Neural cell (in vitro differentiated cells): ENCODE data around the gene ZDHHC1. TPM values are rescaled to one million over a fixed set of nuclear protein-coding genes. Genes with fewer than 3 reads are reported as not detected.

Source experiments
- H2AFZ ChIP-seq: fragments of 200-600, 300-800 bp; sonication (generic), shearing (Covaris generic); 2 replicates; pipeline ENCODE4 v1.6.0; 2014; ENCODE audit warnings: low read depth, mild to moderate bottlenecking, antibody characterized with exemption, low read length, moderate library complexity
- H3F3A ChIP-seq: fragments of 200-600 bp; shearing (Covaris generic); 2 replicates; pipeline ENCODE4 v1.6.1; 2016; ENCODE audit warnings: mild to moderate bottlenecking, moderate library complexity, mixed read lengths, antibody characterized with exemption, low read length; ENCODE audit not compliant: insufficient read depth, poor library complexity, severe bottlenecking
- H3K27ac ChIP-seq: fragments of 200-600, 300-800 bp; sonication (generic), shearing (Covaris generic); 2 replicates; pipeline ENCODE4 v1.5.1; 2014; ENCODE audit warnings: mild to moderate bottlenecking, low read length, moderate library complexity
- H3K27me3 ChIP-seq: fragments of 300-800, 200-600 bp; sonication (generic), shearing (Covaris generic); 2 replicates; pipeline ENCODE4 v1.6.0; 2014; ENCODE audit warnings: mild to moderate bottlenecking, low read depth, low read length, moderate library complexity; ENCODE audit not compliant: insufficient read depth
- H3K36me3 ChIP-seq: fragments of 300-800, 200-600 bp; sonication (generic), shearing (Covaris generic); 2 replicates; pipeline ENCODE4 v1.5.1; 2014; ENCODE audit warnings: mild to moderate bottlenecking, antibody characterized with exemption, low read length, moderate library complexity; ENCODE audit not compliant: insufficient read depth
- H3K4me2 ChIP-seq: fragments of 300-800, 200-600 bp; sonication (generic), shearing (Covaris generic); 2 replicates; pipeline ENCODE4 v1.6.0; 2014; ENCODE audit warnings: mild to moderate bottlenecking, low read length
- H3K4me3 ChIP-seq: fragments of 300-800, 200-600 bp; sonication (generic), shearing (Covaris generic); 2 replicates; pipeline ENCODE4 v1.5.1; 2014; ENCODE audit warnings: mild to moderate bottlenecking, low read length, moderate library complexity
- H3K79me2 ChIP-seq: fragments of 200-600 bp; shearing (Covaris generic); replicated peaks from 2 replicates; pipeline ENCODE4 v1.6.0; 2014; ENCODE audit warnings: mild to moderate bottlenecking, low read length, moderate library complexity; ENCODE audit not compliant: insufficient read depth
- H3K9ac ChIP-seq: fragments of 300-800, 200-600 bp; sonication (generic), shearing (Covaris generic); 2 replicates; pipeline ENCODE4 v1.6.1; 2016; ENCODE audit warnings: mild to moderate bottlenecking, low read length, mixed read lengths
- H3K9me2 ChIP-seq: fragments of 200-600 bp; shearing (Covaris generic); 2 replicates; pipeline ENCODE4 v1.6.1; 2016; ENCODE audit warnings: mild to moderate bottlenecking, low read length, mixed read lengths; ENCODE audit not compliant: insufficient read depth
- H3K9me3 ChIP-seq: fragments of 200-600, 300-800 bp; sonication (generic), shearing (Covaris generic); 2 replicates; pipeline ENCODE4 v1.6.1; 2016; ENCODE audit warnings: mild to moderate bottlenecking, mixed run types, low read length, moderate library complexity, mixed read lengths
- H4K20me1 ChIP-seq: fragments of 200-600 bp; shearing (Covaris generic); 2 replicates; pipeline ENCODE4 v1.6.1; 2016; ENCODE audit warnings: mild to moderate bottlenecking, mixed run types; ENCODE audit not compliant: insufficient read depth
- EP300 ChIP-seq: fragments of 450-650 bp; conservative IDR thresholded peaks from 2 replicates; pipeline ENCODE4 v1.6.1; 2014; ENCODE audit warnings: antibody characterized with exemption, mild to moderate bottlenecking, moderate library complexity; ENCODE audit not compliant: poor library complexity, severe bottlenecking
- EZH2 ChIP-seq: fragments of 200-600, 300-800 bp; shearing (Covaris generic), sonication (generic); IDR thresholded peaks from 2 replicates; pipeline ENCODE4 v1.6.1; 2014; ENCODE audit warnings: antibody characterized with exemption, low read length, borderline replicate concordance, mild to moderate bottlenecking; ENCODE audit not compliant: insufficient read depth, poor library complexity, severe bottlenecking
- MXI1 ChIP-seq: fragments of 450-650 bp; conservative IDR thresholded peaks from 2 replicates; pipeline ENCODE4 v1.6.1; 2014; ENCODE audit warnings: antibody characterized with exemption, mild to moderate bottlenecking; ENCODE audit not compliant: poor library complexity, severe bottlenecking
- POLR2AphosphoS5 ChIP-seq: IDR thresholded peaks from 2 replicates; pipeline ENCODE4 v1.6.1; 2012
- RAD21 ChIP-seq: fragments of 450-650 bp; conservative IDR thresholded peaks from 2 replicates; pipeline ENCODE4 v1.6.1; 2014; ENCODE audit warnings: antibody characterized with exemption, mild to moderate bottlenecking, moderate library complexity
- SMC3 ChIP-seq: fragments of 450-650 bp; conservative IDR thresholded peaks from 2 replicates; pipeline ENCODE4 v1.6.1; 2014; ENCODE audit warnings: antibody characterized with exemption, mild to moderate bottlenecking, moderate library complexity; ENCODE audit not compliant: poor library complexity
- TAF1 ChIP-seq: IDR thresholded peaks from 2 replicates; pipeline ENCODE4 v1.6.1; 2012; ENCODE audit warnings: low read depth
- polyA plus RNA-seq: library from polyadenylated mRNA; depleted of rRNA; stranded (reverse); fragments of >200 nt; gene quantifications from 2 replicates; pipeline ENCODE4 v1.2.3, GENCODE V29; 2014
- TF ChIP-seq, protein P1 (sequence below): fragments of 450-650 bp; IDR thresholded peaks from 2 replicates; pipeline ENCODE4 v1.5.1; 2014; ENCODE audit warnings: antibody characterized with exemption, mild to moderate bottlenecking, moderate library complexity; ENCODE audit not compliant: poor library complexity, severe bottlenecking
- TF ChIP-seq, protein P2 (sequence below): IDR thresholded peaks from 2 replicates; pipeline ENCODE4 v1.6.1; 2012; ENCODE audit warnings: borderline replicate concordance

ZDHHC1 gene
- polyA plus RNA-seq, 1 donor from 2014 or later: 1.7 TPM

DNA sequence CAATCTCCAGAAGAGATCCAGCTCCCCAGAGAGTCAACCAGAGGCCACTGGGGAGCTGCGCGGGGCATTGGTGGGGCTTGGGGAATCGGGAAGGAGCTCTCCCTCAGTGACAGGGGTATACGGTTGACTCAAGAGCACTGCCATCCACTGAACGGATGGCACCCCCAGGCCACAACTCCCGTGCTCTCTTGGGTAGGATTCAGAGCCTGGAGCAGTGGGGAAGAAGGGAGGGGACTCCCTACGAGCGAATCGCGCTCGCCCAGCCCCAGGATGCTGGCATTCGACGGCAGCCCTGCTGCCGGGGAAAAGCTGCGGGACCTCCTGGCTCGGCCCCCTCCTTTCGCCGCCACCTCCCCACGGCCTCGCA is 22.5 kb downstream of the ZDHHC1 start:
- no peaks in the 10 kb centered on the region for H4K20me1 ChIP-seq
- peak overlapping the region; percentile 50 for H3K4me3 ChIP-seq
- no peak overlapping the region for H3K4me2 ChIP-seq
- no peaks in the 10 kb centered on the region for H3K36me3 ChIP-seq
- no peak overlapping the region for H3K9ac ChIP-seq
- no peaks in the 10 kb centered on the region for H3K27me3 ChIP-seq
- TF ChIP-seq, protein P1, sequence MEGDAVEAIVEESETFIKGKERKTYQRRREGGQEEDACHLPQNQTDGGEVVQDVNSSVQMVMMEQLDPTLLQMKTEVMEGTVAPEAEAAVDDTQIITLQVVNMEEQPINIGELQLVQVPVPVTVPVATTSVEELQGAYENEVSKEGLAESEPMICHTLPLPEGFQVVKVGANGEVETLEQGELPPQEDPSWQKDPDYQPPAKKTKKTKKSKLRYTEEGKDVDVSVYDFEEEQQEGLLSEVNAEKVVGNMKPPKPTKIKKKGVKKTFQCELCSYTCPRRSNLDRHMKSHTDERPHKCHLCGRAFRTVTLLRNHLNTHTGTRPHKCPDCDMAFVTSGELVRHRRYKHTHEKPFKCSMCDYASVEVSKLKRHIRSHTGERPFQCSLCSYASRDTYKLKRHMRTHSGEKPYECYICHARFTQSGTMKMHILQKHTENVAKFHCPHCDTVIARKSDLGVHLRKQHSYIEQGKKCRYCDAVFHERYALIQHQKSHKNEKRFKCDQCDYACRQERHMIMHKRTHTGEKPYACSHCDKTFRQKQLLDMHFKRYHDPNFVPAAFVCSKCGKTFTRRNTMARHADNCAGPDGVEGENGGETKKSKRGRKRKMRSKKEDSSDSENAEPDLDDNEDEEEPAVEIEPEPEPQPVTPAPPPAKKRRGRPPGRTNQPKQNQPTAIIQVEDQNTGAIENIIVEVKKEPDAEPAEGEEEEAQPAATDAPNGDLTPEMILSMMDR: no peak
- no peak for TF ChIP-seq EP300
- no peak for TF ChIP-seq RAD21
- TF ChIP-seq MXI1: no peak
- TF ChIP-seq POLR2AphosphoS5: no peak
- TF ChIP-seq SMC3: no peak
- no peak for TF ChIP-seq TAF1
- no peak for TF ChIP-seq EZH2
- TF ChIP-seq, protein P2, sequence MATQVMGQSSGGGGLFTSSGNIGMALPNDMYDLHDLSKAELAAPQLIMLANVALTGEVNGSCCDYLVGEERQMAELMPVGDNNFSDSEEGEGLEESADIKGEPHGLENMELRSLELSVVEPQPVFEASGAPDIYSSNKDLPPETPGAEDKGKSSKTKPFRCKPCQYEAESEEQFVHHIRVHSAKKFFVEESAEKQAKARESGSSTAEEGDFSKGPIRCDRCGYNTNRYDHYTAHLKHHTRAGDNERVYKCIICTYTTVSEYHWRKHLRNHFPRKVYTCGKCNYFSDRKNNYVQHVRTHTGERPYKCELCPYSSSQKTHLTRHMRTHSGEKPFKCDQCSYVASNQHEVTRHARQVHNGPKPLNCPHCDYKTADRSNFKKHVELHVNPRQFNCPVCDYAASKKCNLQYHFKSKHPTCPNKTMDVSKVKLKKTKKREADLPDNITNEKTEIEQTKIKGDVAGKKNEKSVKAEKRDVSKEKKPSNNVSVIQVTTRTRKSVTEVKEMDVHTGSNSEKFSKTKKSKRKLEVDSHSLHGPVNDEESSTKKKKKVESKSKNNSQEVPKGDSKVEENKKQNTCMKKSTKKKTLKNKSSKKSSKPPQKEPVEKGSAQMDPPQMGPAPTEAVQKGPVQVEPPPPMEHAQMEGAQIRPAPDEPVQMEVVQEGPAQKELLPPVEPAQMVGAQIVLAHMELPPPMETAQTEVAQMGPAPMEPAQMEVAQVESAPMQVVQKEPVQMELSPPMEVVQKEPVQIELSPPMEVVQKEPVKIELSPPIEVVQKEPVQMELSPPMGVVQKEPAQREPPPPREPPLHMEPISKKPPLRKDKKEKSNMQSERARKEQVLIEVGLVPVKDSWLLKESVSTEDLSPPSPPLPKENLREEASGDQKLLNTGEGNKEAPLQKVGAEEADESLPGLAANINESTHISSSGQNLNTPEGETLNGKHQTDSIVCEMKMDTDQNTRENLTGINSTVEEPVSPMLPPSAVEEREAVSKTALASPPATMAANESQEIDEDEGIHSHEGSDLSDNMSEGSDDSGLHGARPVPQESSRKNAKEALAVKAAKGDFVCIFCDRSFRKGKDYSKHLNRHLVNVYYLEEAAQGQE: no peak
- H3K79me2 ChIP-seq: no peaks in the 10 kb centered on the region
- H3K9me2 ChIP-seq: no peaks in the 10 kb centered on the region
- no peaks in the 10 kb centered on the region for H3F3A ChIP-seq
- no peak overlapping the region for H3K27ac ChIP-seq
- no peak overlapping the region for H2AFZ ChIP-seq
- no peaks in the 10 kb centered on the region for H3K9me3 ChIP-seq

DNA sequence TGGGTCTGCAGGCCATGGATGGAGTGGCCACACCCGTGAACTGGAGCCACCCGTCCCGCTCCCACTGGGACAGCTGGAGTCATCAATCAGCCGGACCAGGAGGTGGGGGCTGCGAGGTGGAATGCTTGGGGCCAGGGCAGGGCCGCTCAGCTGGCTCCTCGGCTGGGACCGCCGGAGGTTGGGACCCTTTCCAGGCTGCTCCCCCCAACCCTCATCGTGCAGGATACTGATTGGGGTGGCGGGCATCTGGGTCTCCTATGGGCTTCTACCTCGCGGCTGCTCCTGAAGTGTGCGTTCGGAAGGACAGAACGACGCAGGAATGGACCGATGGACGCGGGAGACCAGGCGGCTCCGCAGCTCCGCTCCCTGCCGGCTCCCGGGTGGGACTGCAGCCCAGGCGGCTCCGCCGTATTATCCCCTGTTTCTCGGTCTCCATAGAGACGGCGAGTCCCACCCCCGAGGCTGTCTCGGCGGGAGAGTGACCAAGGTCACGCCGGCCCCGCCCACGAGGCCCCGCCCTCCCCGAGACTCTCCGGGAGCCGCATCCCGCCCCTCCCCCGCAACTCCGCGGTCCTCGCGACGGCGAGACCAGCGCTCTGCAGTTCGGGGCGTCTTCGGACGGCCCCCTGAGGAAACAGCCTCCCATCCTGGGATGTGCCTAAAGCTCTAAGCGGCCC is 23.0 kb downstream of the ZDHHC1 start, which contains the start of gene TPPP3:
TSS of gene TPPP3 (minus strand) at position 388 of the 677 bp plus-strand sequence. CDS start 2,387 bp downstream, outside the sequence.
- H3K27me3 ChIP-seq: no peaks in the 10 kb centered on the region
- peak within 1 kb of the TSS; percentile 50 for H3K4me3 ChIP-seq
- no peak within 1 kb of the TSS for H3K9ac ChIP-seq
- no peaks in the 10 kb centered on the region for H3K79me2 ChIP-seq
- no peaks in the 10 kb centered on the region for H3F3A ChIP-seq
- H3K9me3 ChIP-seq: no peaks in the 10 kb centered on the region
- no peaks in the 10 kb centered on the region for H3K36me3 ChIP-seq
- H3K4me2 ChIP-seq: no peak within 1 kb of the TSS
- H3K27ac ChIP-seq: no peak within 1 kb of the TSS
- no peaks in the 10 kb centered on the region for H3K9me2 ChIP-seq
- H4K20me1 ChIP-seq: no peaks in the 10 kb centered on the region
- no peak within 1 kb of the TSS for H2AFZ ChIP-seq
- no peak for TF ChIP-seq MXI1
- TF ChIP-seq SMC3: peak; percentile 27
- TF ChIP-seq, protein P1: peak; percentile 61
- TF ChIP-seq RAD21: peak; percentile 16
